HG03432 (cell line): ENCODE results near the gene CHRNA9.

ENCODE experiments used
- ATAC-seq: cut with Tn5 transposase; IDR thresholded peaks from one replicate; pipeline ENCODE4 v1.9.1; 2021; ENCODE audit warnings: mild to moderate bottlenecking, moderate library complexity; ENCODE audit not compliant: unreplicated experiment

Gene CHRNA9

GRCh38 chr4:40308528-40309122 is 26.5 kb upstream of the CHRNA9 start:
- no peak for ATAC-seq

- ATAC-seq, result peak; percentile 32
Measured at GRCh38 chr4:40309250-40309774, 25.8 kb upstream of the CHRNA9 start.

- ATAC-seq, result no peak
Measured at GRCh38 chr4:40310225-40310624, 24.9 kb upstream of the CHRNA9 start.

- ATAC-seq, result no peak
Measured at GRCh38 chr4:40311811-40312346, 23.3 kb upstream of the CHRNA9 start.

DNA sequence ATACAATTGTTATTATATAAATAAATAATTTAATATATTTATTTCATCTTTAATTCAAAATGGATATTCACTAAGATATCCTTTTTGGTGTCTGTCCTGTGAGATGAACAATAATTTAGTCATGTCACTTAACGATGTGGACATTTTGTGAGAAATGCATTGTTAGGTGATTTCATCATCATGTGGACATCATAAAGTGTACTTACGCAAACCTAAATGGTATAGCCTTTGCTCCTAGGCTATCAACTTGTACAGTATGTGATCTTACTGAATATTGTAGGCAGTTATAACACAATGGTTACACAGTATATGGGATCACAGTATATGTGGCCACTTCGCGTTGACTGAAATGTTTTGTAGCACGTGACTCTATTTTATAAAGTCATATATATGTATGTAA is 20.2 kb upstream of the CHRNA9 start:
- ATAC-seq, result no peak

GRCh38 chr4:40316333-40316781 is 18.8 kb upstream of the CHRNA9 start:
- ATAC-seq, result peak; percentile 54

DNA sequence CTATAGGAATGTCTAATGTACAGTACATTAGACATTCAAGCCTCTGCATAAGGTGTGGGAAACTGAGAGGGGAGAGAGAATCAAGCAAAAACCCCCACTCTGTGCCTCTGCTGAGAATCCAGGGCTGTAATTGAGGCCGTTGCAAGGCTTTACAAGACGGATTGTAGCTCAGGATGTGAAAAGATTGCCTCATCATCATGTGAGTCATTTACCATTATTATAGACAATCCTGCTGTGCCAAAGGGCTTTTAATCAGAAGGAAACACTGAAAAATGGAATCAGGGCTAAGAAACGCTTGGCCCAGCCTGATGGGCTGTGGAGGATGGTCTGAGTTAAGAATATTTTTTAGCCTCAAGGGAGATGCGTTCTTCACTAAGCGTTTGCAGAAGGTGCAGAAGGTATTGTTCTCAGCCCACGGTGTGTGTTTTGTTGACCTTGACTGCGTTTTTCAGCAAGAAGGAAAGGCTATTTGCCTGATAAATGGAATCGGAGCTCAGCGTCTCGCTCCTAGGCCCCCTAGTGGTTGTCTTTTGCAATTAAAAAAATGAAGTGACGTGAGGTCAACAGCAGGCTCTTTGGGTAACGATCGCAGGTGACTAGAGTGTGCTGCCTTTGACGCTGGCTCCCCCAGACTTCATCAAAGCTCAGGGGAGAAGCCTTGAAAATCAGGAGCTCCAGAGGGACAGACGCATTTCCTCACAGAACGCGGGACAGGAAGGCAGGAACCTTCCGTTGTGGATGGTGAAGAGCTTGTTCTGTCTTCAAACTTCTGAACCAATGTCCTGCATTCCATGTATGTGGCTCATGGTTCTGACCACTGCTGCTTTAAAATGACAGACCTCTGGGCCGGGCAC is 18.1 kb upstream of the CHRNA9 start:
- ATAC-seq, result peak; percentile 62

GRCh38 chr4:40317916-40318658 is 17.0 kb upstream of the CHRNA9 start:
- no peak for ATAC-seq

GRCh38 chr4:40321574-40322275 is 13.4 kb upstream of the CHRNA9 start:
- ATAC-seq, result no peak

DNA sequence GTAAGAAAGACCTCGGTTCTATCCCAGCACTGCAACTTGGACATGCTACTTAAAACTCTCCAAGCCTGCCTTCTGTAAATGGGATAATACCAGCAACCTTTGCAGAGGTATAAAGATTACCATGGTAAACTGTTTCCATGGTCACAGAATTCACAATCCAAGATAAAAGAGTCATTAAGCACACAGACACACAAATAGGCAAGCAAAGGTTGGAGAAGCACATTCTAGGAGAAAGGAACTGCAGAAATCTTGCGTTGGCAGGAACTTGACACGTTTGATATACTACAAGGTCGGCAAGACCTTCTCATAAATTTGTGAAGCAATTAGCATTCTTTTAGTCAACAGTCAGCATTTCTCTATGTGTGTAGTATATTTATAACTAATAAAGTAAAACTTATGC is 12.3 kb upstream of the CHRNA9 start:
- ATAC-seq, result no peak

GRCh38 chr4:40323866-40324265 is 11.3 kb upstream of the CHRNA9 start:
- no peak for ATAC-seq

DNA sequence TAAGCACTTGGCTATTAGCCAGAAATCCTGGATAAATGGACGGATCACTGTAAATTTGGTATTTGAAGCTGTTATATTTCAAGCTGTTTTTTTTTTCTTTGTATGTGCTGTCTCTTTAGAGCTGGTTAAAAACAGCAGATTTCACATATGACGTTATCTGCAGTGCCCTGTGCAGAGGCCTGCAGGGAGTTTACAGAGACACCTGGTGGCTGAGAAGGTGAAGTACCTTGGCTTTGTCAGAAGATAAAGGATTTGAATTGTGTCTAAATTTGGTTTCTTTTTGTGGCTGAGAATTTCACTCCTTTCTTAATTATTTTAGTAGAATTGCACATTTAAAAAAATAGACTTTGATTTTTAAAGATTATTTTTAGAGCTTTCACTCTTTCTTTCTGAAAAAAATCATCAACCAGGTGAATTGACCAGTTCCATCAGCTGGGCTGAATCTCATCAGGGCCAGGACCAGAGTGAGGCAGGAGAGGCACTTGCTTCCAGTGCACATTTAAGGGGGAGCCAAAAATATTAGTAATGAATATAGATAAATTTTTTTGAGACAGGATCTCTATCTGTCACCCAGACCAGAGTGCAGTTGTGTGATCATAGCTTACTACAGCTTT is 9.6 kb upstream of the CHRNA9 start:
- ATAC-seq, result peak; percentile 93

GRCh38 chr4:40327340-40327739 is 7.8 kb upstream of the CHRNA9 start:
- no peak for ATAC-seq

DNA sequence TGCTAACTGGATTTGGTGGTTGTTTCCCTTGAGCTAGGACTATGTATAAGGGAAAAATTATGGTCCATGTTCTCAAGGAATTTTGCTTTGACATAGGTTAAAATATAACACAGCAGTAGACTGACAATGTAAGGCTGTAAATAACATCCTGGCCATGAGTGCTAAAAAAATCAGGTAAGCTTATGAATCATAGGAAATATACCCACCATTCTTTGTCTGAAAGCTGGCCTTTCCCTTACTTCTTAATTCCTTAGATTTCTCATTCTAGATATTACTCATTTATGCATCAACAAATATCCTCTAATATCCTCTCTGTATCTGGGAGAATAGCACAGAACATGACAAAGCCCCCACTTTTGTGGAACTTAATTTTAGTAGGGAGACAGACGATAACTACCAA is 6.8 kb upstream of the CHRNA9 start:
- no peak for ATAC-seq

DNA sequence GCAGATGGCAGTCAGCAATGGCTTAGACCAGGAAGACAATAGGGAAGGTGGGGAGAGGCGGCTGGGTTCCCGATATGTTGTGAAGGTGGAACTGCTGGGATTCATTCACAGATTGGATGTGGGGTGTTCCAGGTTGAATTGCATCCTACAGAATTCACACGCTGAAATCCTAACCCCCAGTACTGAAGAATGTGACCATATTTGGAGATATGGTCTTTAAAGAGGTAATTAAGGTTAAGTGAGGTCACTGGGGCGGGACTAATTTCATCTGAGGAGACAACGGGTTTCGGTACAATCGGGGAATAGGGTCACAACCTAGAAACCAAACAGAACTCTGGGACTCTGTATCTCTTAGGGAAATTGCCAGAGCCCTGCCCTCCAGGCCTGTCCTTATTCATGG is 5.3 kb upstream of the CHRNA9 start:
- ATAC-seq, result no peak

GRCh38 chr4:40330536-40330935 is 4.6 kb upstream of the CHRNA9 start:
- no peak for ATAC-seq

DNA sequence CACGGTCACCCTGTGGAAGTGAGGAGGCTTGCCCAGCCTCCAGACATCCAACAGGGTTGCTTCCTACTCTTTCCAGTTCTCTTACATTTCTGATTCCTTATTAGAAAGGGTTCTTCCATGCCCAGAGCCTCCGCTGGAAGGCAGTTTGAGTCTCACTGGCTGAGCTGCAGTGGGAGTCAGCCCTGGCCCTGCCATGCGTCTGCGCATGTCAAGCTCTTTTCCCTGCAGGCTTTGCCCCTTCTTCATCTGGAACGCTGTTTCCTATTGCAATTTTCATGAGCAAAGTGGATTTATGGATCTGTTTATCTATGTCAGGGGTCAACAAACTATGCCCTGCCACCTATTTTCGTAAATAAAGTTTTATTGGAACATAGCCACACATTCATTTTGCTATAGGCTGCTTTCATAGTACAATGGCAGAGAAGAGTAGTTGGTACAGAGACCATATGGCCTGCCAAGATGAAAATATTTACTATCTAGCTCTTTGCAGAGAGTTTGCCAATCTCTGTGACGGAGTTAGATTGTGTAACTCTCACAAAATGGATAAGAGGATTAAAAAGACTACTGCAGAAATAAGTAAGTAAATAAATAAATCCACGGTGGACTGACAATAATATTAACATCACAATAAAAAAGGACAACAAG is 3.9 kb upstream of the CHRNA9 start:
- ATAC-seq, result no peak

GRCh38 chr4:40331961-40332360 is 3.2 kb upstream of the CHRNA9 start:
- no peak for ATAC-seq

GRCh38 chr4:40333921-40334352 is 1.2 kb upstream of the CHRNA9 start:
- ATAC-seq, result no peak

DNA sequence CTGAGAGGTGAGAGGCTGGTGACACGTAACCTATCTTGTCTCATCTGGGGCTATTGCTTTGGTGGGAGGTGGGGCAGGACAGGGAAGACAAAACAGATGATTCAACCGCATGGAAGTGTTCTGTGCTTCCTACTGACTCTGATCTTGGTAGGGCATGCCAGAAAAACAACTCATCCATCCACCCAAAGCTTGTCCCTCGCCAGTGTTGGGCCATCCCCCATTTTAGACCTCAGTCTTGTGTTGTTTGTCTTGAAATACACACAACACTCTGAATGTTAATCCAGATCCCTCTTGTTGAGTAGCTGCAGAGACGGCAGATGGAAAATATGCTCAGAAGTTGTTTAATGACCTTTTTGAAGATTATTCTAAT is 377 bp downstream of the CHRNA9 start:
- ATAC-seq, result no peak
